HepG2 (cell line): ENCODE data around the gene FDPS. TPM values are rescaled to one million over a fixed set of nuclear protein-coding genes. Genes with fewer than 3 reads are reported as not detected.

Source experiments
- ARNTL ChIP-seq: sonication (generic); formaldehyde crosslinking; IDR thresholded peaks from 2 replicates; pipeline ENCODE4 v1.4.0; 2020; ENCODE audit warnings: mild to moderate bottlenecking, missing genetic modification reagents
- ATM ChIP-seq: fragments of 450-650 bp; IDR thresholded peaks from 2 replicates; pipeline ENCODE4 v1.7.1; 2017; ENCODE audit warnings: mild to moderate bottlenecking, borderline replicate concordance
- CBX5 ChIP-seq: sonication (generic); formaldehyde crosslinking; IDR thresholded peaks from 2 replicates; pipeline ENCODE4 v1.4.0; 2020; ENCODE audit warnings: missing genetic modification reagents, borderline replicate concordance
- FOXK2 ChIP-seq: fragments of 450-650 bp; IDR thresholded peaks from 2 replicates; pipeline ENCODE4 v1.6.1; 2016
- GABPA ChIP-seq, 2 experiments: IDR thresholded peaks; 2 replicates each; pipeline ENCODE4 v1.6.1; 2011 to 2016; ENCODE audit warnings: low read depth in 2 of 2, low read length in 1 of 2, missing biosample characterization in 1 of 2, missing genetic modification characterization in 1 of 2
- IKZF4 ChIP-seq: sonication (generic); formaldehyde crosslinking; IDR thresholded peaks from 2 replicates; pipeline ENCODE4 v1.5.1; 2020; ENCODE audit warnings: borderline replicate concordance, mild to moderate bottlenecking, low read depth, missing genetic modification reagents; ENCODE audit errors: not compliant biosample characterization
- MAFF ChIP-seq: IDR thresholded peaks from 2 replicates; pipeline ENCODE4 v1.6.1; 2011; ENCODE audit warnings: low read depth, low read length, improper control_type of control experiment
- PRDM10 ChIP-seq: sonication (generic); formaldehyde crosslinking; IDR thresholded peaks from 2 replicates; pipeline ENCODE4 v1.4.0; 2020; ENCODE audit warnings: low read depth, missing genetic modification reagents
- RARA ChIP-seq: IDR thresholded peaks from 2 replicates; pipeline ENCODE4 v1.6.1; 2016; ENCODE audit warnings: missing genetic modification reagents, missing compliant biosample characterization
- RFX5 ChIP-seq: IDR thresholded peaks from 2 replicates; pipeline ENCODE4 v1.6.1; 2011; ENCODE audit warnings: low read depth, low read length, improper control_type of control experiment
- SKIL ChIP-seq: sonication (generic); formaldehyde crosslinking; IDR thresholded peaks from 2 replicates; pipeline ENCODE4 v1.8.0; 2022; ENCODE audit warnings: missing genetic modification reagents, mild to moderate bottlenecking, moderate library complexity, borderline replicate concordance
- TBP ChIP-seq: sonication (generic); formaldehyde crosslinking; IDR thresholded peaks from 2 replicates; pipeline ENCODE4 v1.5.0; 2020; ENCODE audit warnings: missing genetic modification reagents
- TRIM24 ChIP-seq: sonication (generic); formaldehyde crosslinking; IDR thresholded peaks from 2 replicates; pipeline ENCODE4 v1.8.0; 2022; ENCODE audit warnings: mild to moderate bottlenecking, missing genetic modification reagents
- ZBTB34 ChIP-seq: sonication (generic); formaldehyde crosslinking; IDR thresholded peaks from 2 replicates; pipeline ENCODE4 v1.8.0; 2022; ENCODE audit warnings: mild to moderate bottlenecking, missing genetic modification reagents
- ZBTB37 ChIP-seq: sonication (generic); formaldehyde crosslinking; IDR thresholded peaks from 2 replicates; pipeline ENCODE4 v1.4.0; 2020; ENCODE audit warnings: mild to moderate bottlenecking, missing genetic modification reagents
- ZFP36L1 ChIP-seq: sonication (generic); formaldehyde crosslinking; IDR thresholded peaks from 2 replicates; pipeline ENCODE4 v1.8.0; 2022; ENCODE audit warnings: mild to moderate bottlenecking, missing genetic modification reagents, moderate library complexity
- ZFP91 ChIP-seq: sonication (generic); formaldehyde crosslinking; IDR thresholded peaks from 2 replicates; pipeline ENCODE4 v1.9.0; 2022; ENCODE audit warnings: missing genetic modification reagents, mild to moderate bottlenecking, borderline replicate concordance
- ZNF513 ChIP-seq: sonication (generic); formaldehyde crosslinking; conservative IDR thresholded peaks from 2 replicates; pipeline ENCODE4 v1.5.0; 2020; ENCODE audit warnings: missing genetic modification reagents
- polyA plus RNA-seq, 8 experiments: library from polyadenylated mRNA; depleted of rRNA in 3 of 8; stranded (reverse) in 7 of 8; unstranded in 1 of 8; fragments of >200 nt; fragmentation: Illumina TruSeq in 4 of 8; extraction: Trizol in 4 of 8; gene quantifications; 2 replicates each; pipeline versions ENCODE4 v1.2.1 to v1.2.3, GENCODE V29; 2011 to 2016; ENCODE audit warnings: low read depth in 4 of 8, missing spikeins in 1 of 8, mixed read lengths in 1 of 8; ENCODE audit not compliant: insufficient read depth in 1 of 8
- total RNA-seq, 5 experiments: library from RNA; depleted of rRNA; stranded (reverse); fragments of >200 nt; fragmentation: Illumina TruSeq; extraction: Trizol; gene quantifications; 2 replicates each; pipeline ENCODE4 v1.2.3, GENCODE V29; 2016; ENCODE audit warnings: low read depth in 1 of 5

FDPS gene
- total and polyA plus RNA-seq, 2 of the 13 experiments (the other 11 are each of a cell fraction or from before 2014, with no cell fraction given), result 264 to 519 TPM

- TF ChIP-seq PRDM10 (CRISPR knock-in tag) (no peak), ZNF513 (CRISPR knock-in tag) (no peak), ZBTB37 (CRISPR knock-in tag) (no peak), ZFP91 (CRISPR knock-in tag) (no peak), ATM (no peak), FOXK2 (no peak), SKIL (CRISPR knock-in tag) (no peak), GABPA (IDR thresholded peaks at IDR 0.05; ENCODE audit: low read depth, low read length) (no peak), GABPA (CRISPR knock-in tag; IDR thresholded peaks at IDR 0.05; ENCODE audit: low read depth) (no peak), MAFF (no peak), RFX5 (no peak), CBX5 (CRISPR knock-in tag) (no peak), ARNTL (0 out of 2 replicates have a peak, but pooled peaks have one; percentile 27), ZBTB34 (CRISPR knock-in tag) (no peak), TBP (CRISPR knock-in tag) (no peak), TRIM24 (CRISPR knock-in tag) (no peak), IKZF4 (no peak), RARA (CRISPR knock-in tag) (peak; percentile 59; the same call in 1 of the 2 replicates), ZFP36L1 (no peak)
Measured at GRCh38 chr1:155286544-155286943, 22.1 kb upstream of the FDPS start (continued).
